Mesenchymal stem cell (in vitro differentiated cells and primary cell): ENCODE data around the gene FXYD2.

Experiments
- DNase-seq: peaks from one replicate; pipeline ENCODE4 v3.0.0-alpha.2; 2013
- H2AFZ ChIP-seq: one replicate; pipeline ENCODE4 v1.6.1; 2013; ENCODE audit warnings: low read depth, mild to moderate bottlenecking, control low read depth, inconsistent platforms, low read length, moderate library complexity
- H2AK5ac ChIP-seq: 2 replicates; pipeline ENCODE4 v1.6.1; 2013; ENCODE audit warnings: low read length, moderate library complexity, mild to moderate bottlenecking, inconsistent platforms; ENCODE audit not compliant: severe bottlenecking
- H2BK120ac ChIP-seq: one replicate; pipeline ENCODE4 v1.6.1; 2013; ENCODE audit warnings: low read depth, mild to moderate bottlenecking, inconsistent platforms, low read length, moderate library complexity
- H2BK12ac ChIP-seq, 2 experiments: one replicate each; pipeline ENCODE4 v1.6.1; 2013; ENCODE audit warnings: inconsistent platforms in 2 of 2, low read length in 2 of 2, mild to moderate bottlenecking in 2 of 2, moderate library complexity in 2 of 2, control low read depth in 1 of 2
- H2BK15ac ChIP-seq: one replicate; pipeline ENCODE4 v1.6.1; 2013; ENCODE audit warnings: mild to moderate bottlenecking, low read depth, inconsistent platforms; ENCODE audit not compliant: poor library complexity, severe bottlenecking
- H2BK5ac ChIP-seq: 2 replicates; pipeline ENCODE4 v1.6.1; 2013; ENCODE audit warnings: low read depth, mild to moderate bottlenecking, low read length, control low read depth, inconsistent platforms; ENCODE audit not compliant: poor library complexity, severe bottlenecking
- H3K14ac ChIP-seq, 2 experiments: one replicate each; pipeline ENCODE4 v1.6.1; 2013; ENCODE audit warnings: inconsistent platforms in 2 of 2, low read length in 2 of 2, control low read depth in 1 of 2, mild to moderate bottlenecking in 1 of 2, moderate library complexity in 1 of 2
- H3K18ac ChIP-seq, 2 experiments: one replicate each; pipeline ENCODE4 v1.6.1; 2013; ENCODE audit warnings: inconsistent platforms in 2 of 2, low read length in 2 of 2, control low read depth in 1 of 2, low read depth in 1 of 2, mild to moderate bottlenecking in 1 of 2
- H3K23ac ChIP-seq, 2 experiments: one replicate each; pipeline ENCODE4 v1.6.1; 2013; ENCODE audit warnings: inconsistent platforms in 2 of 2, low read length in 2 of 2, mild to moderate bottlenecking in 2 of 2, moderate library complexity in 2 of 2, control low read depth in 1 of 2
- H3K27ac ChIP-seq: 2 replicates; pipeline ENCODE4 v1.5.1; 2013; ENCODE audit warnings: mild to moderate bottlenecking, moderate library complexity, low read length, control low read depth, inconsistent platforms; ENCODE audit not compliant: poor library complexity, severe bottlenecking
- H3K27me3 ChIP-seq, 2 experiments: 2 replicates each; pipeline versions ENCODE4 v1.6.1 to v1.7.0; 2013; ENCODE audit warnings: low read length in 2 of 2, mild to moderate bottlenecking in 2 of 2, moderate library complexity in 2 of 2, control low read depth in 1 of 2, inconsistent platforms in 1 of 2; ENCODE audit not compliant: control insufficient read depth in 1 of 2, insufficient read depth in 1 of 2
- H3K36me3 ChIP-seq, 2 experiments: 2 replicates each; pipeline versions ENCODE4 v1.6.1 to v1.7.0; 2013; ENCODE audit warnings: low read length in 2 of 2, control low read depth in 1 of 2, inconsistent platforms in 1 of 2, low read depth in 1 of 2, mild to moderate bottlenecking in 1 of 2; ENCODE audit not compliant: insufficient read depth in 2 of 2, control insufficient read depth in 1 of 2
- H3K4ac ChIP-seq, 2 experiments: one replicate each; pipeline ENCODE4 v1.6.1; 2013; ENCODE audit warnings: inconsistent platforms in 2 of 2, low read length in 2 of 2, mild to moderate bottlenecking in 2 of 2, moderate library complexity in 2 of 2, control low read depth in 1 of 2, low read depth in 1 of 2
- H3K4me1 ChIP-seq: 2 replicates; pipeline ENCODE4 v1.6.1; 2013; ENCODE audit warnings: low read depth, low read length, control low read depth; ENCODE audit not compliant: control insufficient read depth, insufficient read depth
- H3K4me2 ChIP-seq: 2 replicates; pipeline ENCODE4 v1.6.1; 2013; ENCODE audit warnings: low read length, mild to moderate bottlenecking, inconsistent platforms; ENCODE audit not compliant: poor library complexity, severe bottlenecking
- H3K4me3 ChIP-seq, 2 experiments: 2 replicates each; pipeline versions ENCODE4 v1.5.1 to v1.7.0; 2013; ENCODE audit warnings: low read length in 2 of 2, mild to moderate bottlenecking in 2 of 2, control low read depth in 1 of 2, low read depth in 1 of 2; ENCODE audit not compliant: insufficient read depth in 1 of 2
- H3K79me1 ChIP-seq: replicated peaks from 2 replicates; pipeline ENCODE4 v1.6.1; 2013; ENCODE audit warnings: mild to moderate bottlenecking, control low read depth, low read length, inconsistent platforms; ENCODE audit not compliant: poor library complexity, severe bottlenecking
- H3K9ac ChIP-seq: 2 replicates; pipeline ENCODE4 v1.7.0; 2013; ENCODE audit warnings: mild to moderate bottlenecking, low read length, moderate library complexity
- H3K9me3 ChIP-seq: 2 replicates; pipeline ENCODE4 v1.7.0; 2013; ENCODE audit warnings: mild to moderate bottlenecking, low read length; ENCODE audit not compliant: control insufficient read depth
- H4K8ac ChIP-seq: one replicate; pipeline ENCODE4 v1.6.1; 2013; ENCODE audit warnings: inconsistent platforms, mild to moderate bottlenecking, low read length, moderate library complexity
- H4K91ac ChIP-seq: one replicate; pipeline ENCODE4 v1.6.1; 2013; ENCODE audit warnings: mild to moderate bottlenecking, low read length, inconsistent platforms
- WGBS: methylation state at CpG from one replicate; pipeline ENCODE4 v1.1.7; 2013; ENCODE audit warnings: mixed read lengths; 5-methylcytosine and 5-hydroxymethylcytosine counted together

FXYD2 gene

DNA sequence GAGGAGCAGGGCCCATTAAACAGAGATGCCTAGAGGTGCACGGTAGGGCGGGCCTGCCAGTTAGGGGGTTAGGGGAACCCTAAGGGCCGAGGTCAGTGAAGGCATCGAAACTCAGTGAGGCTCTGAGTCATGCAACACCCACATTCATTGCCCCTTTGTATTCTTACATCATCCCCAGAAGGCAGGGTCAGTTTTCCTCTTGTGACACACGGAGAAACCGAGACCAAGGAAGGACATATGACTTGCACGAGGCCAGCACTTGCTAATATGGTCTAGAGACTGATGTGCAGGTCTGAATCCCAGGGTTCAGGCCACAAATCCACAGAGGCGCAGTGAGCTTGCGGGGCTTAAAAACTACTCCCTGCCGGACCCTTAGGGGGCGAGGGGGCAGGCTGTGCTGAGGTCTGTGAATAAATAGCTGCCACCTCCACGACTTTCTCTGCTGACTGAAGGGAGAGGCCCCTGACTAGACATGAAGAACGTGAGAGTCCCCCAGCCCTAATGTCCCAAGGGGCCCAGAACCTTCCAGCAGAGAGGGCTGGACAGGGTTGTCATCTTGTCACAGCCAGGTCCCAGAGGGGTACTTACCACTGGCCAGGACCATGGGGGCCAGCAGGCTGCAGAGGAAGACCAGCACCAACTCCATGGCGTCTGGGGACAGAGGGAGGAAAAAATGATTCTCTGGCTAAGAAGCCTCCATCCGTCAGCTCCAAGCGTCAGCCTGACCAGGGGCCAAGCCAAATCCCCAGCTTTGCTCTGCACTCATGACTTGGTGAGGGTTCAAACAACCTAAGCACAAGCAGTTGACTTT, 17.8 kb upstream of the FXYD2 start:
- Histone ChIP-seq H3K14ac (no peak overlapping the region), H3K18ac (no peak overlapping the region)
- WGBS = 82% methylated on average over 16 of the region's 16 CpGs

DNA sequence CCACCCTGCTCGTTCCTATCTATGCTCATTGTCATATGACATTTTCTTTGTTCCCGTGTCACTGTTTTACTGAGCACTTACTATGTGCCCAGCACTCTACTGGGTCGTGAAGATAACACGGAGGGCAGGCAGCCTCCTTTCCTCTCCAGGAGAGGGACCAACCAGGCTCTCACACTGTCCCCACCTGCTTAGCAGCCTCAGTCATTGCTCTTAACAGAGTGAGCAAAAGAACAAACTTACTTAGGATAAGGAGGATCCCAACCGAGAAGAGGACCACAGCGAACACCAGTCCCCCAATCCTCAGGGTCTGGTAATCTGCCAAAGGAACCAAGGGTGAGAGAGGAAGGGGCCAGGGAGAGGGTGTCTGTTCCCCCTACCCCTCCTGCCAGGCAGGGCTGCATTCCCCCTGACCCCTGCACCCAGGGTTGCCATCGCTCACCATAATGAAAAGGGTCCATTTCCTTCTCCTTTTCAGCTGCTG, 17.0 kb upstream of the FXYD2 start:
- Histone ChIP-seq H3K4me1 (peaks cover 15% of the 10 kb centered on the region), H4K8ac (no peak overlapping the region), H4K91ac (no peak overlapping the region), H3K23ac (no peak overlapping the region), H3K14ac (no peak overlapping the region), H3K18ac (no peak overlapping the region), H2AK5ac (no peak overlapping the region), H3K79me1 (peaks cover 2% of the 10 kb centered on the region), H2BK120ac (no peak overlapping the region), H3K36me3 (peaks cover 0 to 39% of the 10 kb centered on the region in 2 experiments), H2AFZ (no peak overlapping the region), H3K9me3 (no peaks in the 10 kb centered on the region), H3K4ac (no peak overlapping the region), H3K4me2 (no peak overlapping the region), H3K9ac (no peak overlapping the region), H3K4me3 (no peak overlapping the region), H2BK15ac (no peak overlapping the region), H3K27me3 (peaks cover 0 to 49% of the 10 kb centered on the region in 2 experiments), H2BK12ac (no peak overlapping the region), H2BK5ac (no peak overlapping the region), H3K27ac (no peak overlapping the region)
- 92% methylated on average over 7 of the region's 7 CpGs for WGBS
- DNase-seq = no peak

More for the DNA sequence above, 17.8 kb upstream of the FXYD2 start:
- Histone ChIP-seq H2BK5ac (no peak overlapping the region), H3K79me1 (peaks cover 2% of the 10 kb centered on the region), H3K9ac (no peak overlapping the region), H3K4me1 (peaks cover 15% of the 10 kb centered on the region), H4K91ac (no peak overlapping the region), H2BK12ac (no peak overlapping the region), H3K4ac (no peak overlapping the region), H3K4me2 (no peak overlapping the region), H3K27me3 (peaks cover 0 to 41% of the 10 kb centered on the region in 2 experiments), H2BK120ac (no peak overlapping the region), H4K8ac (no peak overlapping the region), H3K23ac (no peak overlapping the region), H3K9me3 (no peaks in the 10 kb centered on the region), H3K4me3 (no peak overlapping the region), H3K36me3 (peaks cover 0 to 34% of the 10 kb centered on the region in 2 experiments), H2AFZ (no peak overlapping the region), H2BK15ac (no peak overlapping the region), H3K27ac (no peak overlapping the region), H2AK5ac (peak overlapping the region; percentile 7)
- no peak for DNase-seq

DNA sequence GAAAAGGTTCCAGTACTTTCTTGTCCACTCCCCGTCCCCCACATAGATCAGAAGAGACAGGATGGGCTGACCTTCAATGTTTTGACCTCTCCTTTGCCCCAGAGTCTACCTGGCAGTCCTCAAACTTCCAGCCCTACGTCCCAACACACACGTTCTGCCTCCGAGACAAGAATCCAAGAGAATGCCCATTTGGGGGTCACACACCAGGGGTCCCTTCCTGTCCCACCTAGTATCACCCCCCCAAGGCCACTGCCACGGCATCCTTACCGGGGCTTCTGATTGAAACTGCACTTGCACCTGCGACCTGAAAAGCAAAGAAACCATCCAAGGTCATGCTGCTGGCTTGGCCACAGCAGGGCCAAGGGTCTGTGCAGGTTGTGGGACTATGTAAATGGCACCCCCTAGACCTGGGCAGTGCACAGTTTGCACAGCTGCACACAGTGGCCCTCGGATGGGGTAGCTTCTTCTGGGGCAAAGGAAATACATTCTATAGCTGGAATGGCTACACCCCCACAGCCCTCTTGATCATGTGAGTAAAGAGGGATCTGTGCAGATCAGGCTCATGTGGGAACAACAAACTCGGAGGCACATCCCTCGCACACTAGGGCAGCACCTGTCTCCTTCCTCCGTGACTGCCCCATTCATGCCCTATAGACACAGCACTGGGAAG, 16.5 kb upstream of the FXYD2 start:
- Histone ChIP-seq H3K4me3 (no peak overlapping the region), H3K27ac (no peak overlapping the region), H3K9me3 (no peaks in the 10 kb centered on the region), H2BK120ac (no peak overlapping the region), H2BK12ac (no peak overlapping the region), H3K9ac (no peak overlapping the region), H4K8ac (no peak overlapping the region), H3K4me2 (no peak overlapping the region), H2AK5ac (no peak overlapping the region), H3K18ac (no peak overlapping the region), H3K4me1 (peaks cover 15% of the 10 kb centered on the region), H3K4ac (no peak overlapping the region), H3K79me1 (peaks cover 2% of the 10 kb centered on the region), H3K23ac (no peak overlapping the region), H4K91ac (no peak overlapping the region), H3K27me3 (peaks cover 0 to 54% of the 10 kb centered on the region in 2 experiments), H3K14ac (no peak overlapping the region), H3K36me3 (peaks cover 0 to 39% of the 10 kb centered on the region in 2 experiments), H2BK15ac (no peak overlapping the region), H2AFZ (no peak overlapping the region), H2BK5ac (no peak overlapping the region)
- 91% methylated on average over 11 of the region's 11 CpGs for WGBS
- DNase-seq = no peak
